KG1 (cell line): ENCODE results near the gene ATF5.
"Not testable (repeated sequence)": the region's sequence is repeated elsewhere in the genome, so short reads cannot be mapped to it uniquely, and the experiment has no call there.

Experiments
- DNase-seq: peaks from one replicate; lab custom pipeline; 2025; lab: John Stamatoyannopoulos, UW

The ATF5 gene

GRCh38 chr19:49923055-49924003 lies 5.7 kb upstream of the ATF5 start:
- no peak for DNase-seq

- DNase-seq: no peak
Observed at GRCh38 chr19:49924004-49924880, 4.8 kb upstream of the ATF5 start.

- not testable (repeated sequence) for DNase-seq
Observed at GRCh38 chr19:49924881-49925210, 4.2 kb upstream of the ATF5 start.

- DNase-seq: no peak
Observed at GRCh38 chr19:49925486-49925885, 3.5 kb upstream of the ATF5 start.

- no peak for DNase-seq
Observed at GRCh38 chr19:49926515-49926914, 2.5 kb upstream of the ATF5 start.

GRCh38 chr19:49927526-49928264 lies 1.3 kb upstream of the ATF5 start:
- no peak for DNase-seq

- peak; percentile 95 for DNase-seq
Observed at GRCh38 chr19:49929611-49930482, 842 bp downstream of the ATF5 start.

GRCh38 chr19:49930483-49931011 lies 1.5 kb downstream of the ATF5 start:
- DNase-seq: no peak

GRCh38 chr19:49931293-49932040 lies 2.5 kb downstream of the ATF5 start:
- DNase-seq: no peak

- no peak for DNase-seq
Observed at GRCh38 chr19:49932041-49932451, 3.0 kb downstream of the ATF5 start.

GRCh38 chr19:49932731-49933131 lies 3.7 kb downstream of the ATF5 start:
- no peak for DNase-seq

- no peak for DNase-seq
Observed at GRCh38 chr19:49933643-49934042, 4.6 kb downstream of the ATF5 start.

GRCh38 chr19:49936549-49936948 lies 7.5 kb downstream of the ATF5 start:
- no peak for DNase-seq

- peak; percentile 30 for DNase-seq
Observed at GRCh38 chr19:49937750-49938381, 8.9 kb downstream of the ATF5 start.

GRCh38 chr19:49938662-49939061 lies 9.7 kb downstream of the ATF5 start:
- no peak for DNase-seq

- no peak for DNase-seq
Observed at GRCh38 chr19:49939721-49940481, 10.9 kb downstream of the ATF5 start.

- no peak for DNase-seq
Observed at GRCh38 chr19:49940482-49940791, 11.4 kb downstream of the ATF5 start.

- not testable (repeated sequence) for DNase-seq
Observed at GRCh38 chr19:49944567-49944966, 15.6 kb downstream of the ATF5 start.

- DNase-seq: no peak
Observed at GRCh38 chr19:49946415-49946814, 17.4 kb downstream of the ATF5 start.
